GM23338 (cell line): Measurements from ENCODE around the gene PDE1A. TPM values are rescaled to one million over a fixed set of nuclear protein-coding genes. Genes with fewer than 3 reads are reported as not detected.

Source experiments
- ATAC-seq: fragments of 200-7000 bp; cut with Tn5 transposase; 3 replicates; pipeline ENCODE4 v1.9.1; 2020
- DNase-seq: peaks from one replicate; pipeline ENCODE4 v3.0.0-alpha.2; 2015; ENCODE audit warnings: low spot score
- H2AFZ ChIP-seq: fragments of 200-600 bp; sonication (generic); 2 replicates; pipeline ENCODE4 v1.8.0; 2016; ENCODE audit warnings: antibody characterized with exemption, mild to moderate bottlenecking, moderate library complexity
- H3F3A ChIP-seq: fragments of 200-600 bp; sonication (generic); replicated peaks from 2 replicates; pipeline ENCODE4 v1.8.0; 2017; ENCODE audit warnings: antibody characterized with exemption, mixed run types, low read depth
- H3K27ac ChIP-seq: fragments of 200-600 bp; sonication (generic); 2 replicates; pipeline ENCODE4 v1.6.1; 2016; ENCODE audit warnings: low read depth
- H3K27me3 ChIP-seq: fragments of 200-600 bp; sonication (generic); 2 replicates; pipeline ENCODE4 v1.8.0; 2016; ENCODE audit warnings: mild to moderate bottlenecking, mixed run types, moderate library complexity; ENCODE audit not compliant: insufficient read depth
- H3K36me3 ChIP-seq: fragments of 200-600 bp; sonication (generic); 2 replicates; pipeline ENCODE4 v1.8.0; 2016; ENCODE audit warnings: mild to moderate bottlenecking; ENCODE audit not compliant: insufficient read depth
- H3K4me1 ChIP-seq: fragments of 200-600 bp; sonication (generic); 2 replicates; pipeline ENCODE4 v1.8.0; 2016; ENCODE audit warnings: mild to moderate bottlenecking, moderate library complexity; ENCODE audit not compliant: insufficient read depth
- H3K4me2 ChIP-seq: fragments of 200-600 bp; sonication (generic); 2 replicates; pipeline ENCODE4 v1.7.1; 2017; ENCODE audit warnings: mixed run types
- H3K4me3 ChIP-seq: fragments of 200-600 bp; sonication (generic); 2 replicates; pipeline ENCODE4 v1.6.1; 2016; ENCODE audit warnings: mixed run types
- H3K79me2 ChIP-seq: fragments of 200-600 bp; sonication (generic); replicated peaks from 2 replicates; pipeline ENCODE4 v1.8.0; 2017; ENCODE audit warnings: mild to moderate bottlenecking; ENCODE audit not compliant: insufficient read depth
- H3K9me2 ChIP-seq: fragments of 200-600 bp; sonication (generic); 2 replicates; pipeline ENCODE4 v1.8.0; 2017; ENCODE audit not compliant: insufficient read depth
- H4K20me1 ChIP-seq: fragments of 200-600 bp; sonication (generic); replicated peaks from 2 replicates; pipeline ENCODE4 v1.8.0; 2017; ENCODE audit warnings: mild to moderate bottlenecking; ENCODE audit not compliant: insufficient read depth
- H3K27ac Mint-ChIP-seq: 2 replicates; pipeline ENCODE4 v1.8.0; 2020; ENCODE audit warnings: inconsistent platforms, mild to moderate bottlenecking, moderate library complexity, mixed read lengths
- H3K27me3 Mint-ChIP-seq: 3 replicates; pipeline ENCODE4 v1.8.0; 2022; ENCODE audit warnings: low read depth, mild to moderate bottlenecking, moderate library complexity, mixed read lengths, inconsistent platforms; ENCODE audit not compliant: insufficient read depth, poor library complexity
- H3K36me3 Mint-ChIP-seq: 3 replicates; pipeline ENCODE4 v1.8.0; 2021; ENCODE audit warnings: low read depth, mild to moderate bottlenecking, inconsistent platforms, moderate library complexity, mixed read lengths
- H3K4me1 Mint-ChIP-seq: 3 replicates; pipeline ENCODE4 v1.8.0; 2020; ENCODE audit warnings: mild to moderate bottlenecking, inconsistent platforms, mixed read lengths
- H3K4me3 Mint-ChIP-seq: 3 replicates; pipeline ENCODE4 v1.8.0; 2021; ENCODE audit warnings: moderate library complexity, mild to moderate bottlenecking, inconsistent platforms, mixed read lengths
- H3K9me3 Mint-ChIP-seq: 3 replicates; pipeline ENCODE4 v1.8.0; 2020; ENCODE audit warnings: moderate library complexity, mild to moderate bottlenecking, inconsistent platforms, mixed read lengths
- CREB1 ChIP-seq: fragments of 250-450 bp; sonication (Bioruptor Pico); IDR thresholded peaks from 2 replicates; pipeline ENCODE4 v1.5.0; 2020; ENCODE audit warnings: low read depth, mild to moderate bottlenecking, moderate library complexity
- CTCF ChIP-seq, 2 experiments: fragments of 200-600 bp in 1 of 2; sonication (generic) in 1 of 2; conservative IDR thresholded peaks; 2 replicates each; pipeline versions ENCODE4 v1.5.1 to v1.6.1; 2016 to 2017; ENCODE audit warnings: antibody characterized with exemption in 2 of 2, low read depth in 2 of 2, mild to moderate bottlenecking in 2 of 2, moderate library complexity in 1 of 2
- ETS1 ChIP-seq: IDR thresholded peaks from 2 replicates; pipeline ENCODE4 v1.6.1; 2016; ENCODE audit warnings: antibody characterized with exemption
- EZH2 ChIP-seq: fragments of 200-600 bp; sonication (generic); IDR thresholded peaks from one replicate; pipeline ENCODE4 v1.8.0; 2017; ENCODE audit warnings: antibody characterized with exemption, mild to moderate bottlenecking, low read depth; ENCODE audit not compliant: unreplicated experiment
- EZH2phosphoT487 ChIP-seq: fragments of 200-600 bp; sonication (generic); IDR thresholded peaks from one replicate; pipeline ENCODE4 v1.8.1; 2018; ENCODE audit warnings: antibody characterized with exemption; ENCODE audit not compliant: unreplicated experiment
- POLR2AphosphoS5 ChIP-seq: IDR thresholded peaks from 2 replicates; pipeline ENCODE4 v1.6.1; 2016; ENCODE audit warnings: antibody characterized with exemption, low read depth
- ZNF114 ChIP-seq: fragments of 250-450 bp; sonication (Bioruptor Pico); IDR thresholded peaks from 2 replicates; pipeline ENCODE4 v1.5.0; 2020; ENCODE audit warnings: mild to moderate bottlenecking, moderate library complexity
- ZNF331 ChIP-seq: fragments of 250-450 bp; sonication (Bioruptor Pico); IDR thresholded peaks from 2 replicates; pipeline ENCODE4 v1.5.0; 2020; ENCODE audit warnings: low read depth, mild to moderate bottlenecking, moderate library complexity
- polyA plus RNA-seq: library from polyadenylated mRNA; unstranded; fragments of >200 nt; fragmentation: Nextera tagmentation; extraction: Ambion mirVana; gene quantifications from 2 replicates; pipeline ENCODE4 v1.2.1, GENCODE V29; 2016
- total RNA-seq: library from RNA; depleted of rRNA; stranded (reverse); fragments of >200 nt; shearing (Covaris generic); gene quantifications from 2 replicates; pipeline ENCODE4 v1.2.3, GENCODE V29; 2014
- TF ChIP-seq, protein P1 (sequence below): IDR thresholded peaks from one replicate; pipeline ENCODE4 v1.6.1; 2018; ENCODE audit warnings: antibody characterized with exemption; ENCODE audit not compliant: unreplicated experiment

The PDE1A gene
- total and polyA plus RNA-seq, 2 experiments from 2014 or later: 0.28 to 0.31 TPM

DNA sequence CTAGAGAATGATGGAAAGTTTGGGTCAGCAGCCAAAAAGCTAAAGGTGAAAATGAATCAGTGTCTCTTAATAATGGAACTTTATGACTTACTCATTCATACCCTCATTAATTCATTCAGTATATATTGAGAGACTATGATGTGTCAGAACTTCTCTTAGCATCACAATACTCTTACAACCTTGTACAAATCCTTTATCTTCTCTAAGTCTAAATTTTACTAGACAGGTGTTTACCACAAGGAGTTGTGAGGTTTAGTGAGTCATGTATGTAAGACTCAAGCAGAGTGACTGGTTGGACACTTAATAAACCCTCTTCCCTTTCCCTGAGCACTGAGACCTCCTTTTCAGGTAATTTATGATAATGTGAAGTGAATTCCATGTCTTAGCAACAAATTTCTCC, 311.6 kb downstream of the PDE1A start:
- peaks cover 3% of the 10 kb centered on the region for H3K27me3 Mint-ChIP-seq
- ATAC-seq: no peak
- H3K9me3 Mint-ChIP-seq: no peaks in the 10 kb centered on the region

DNA sequence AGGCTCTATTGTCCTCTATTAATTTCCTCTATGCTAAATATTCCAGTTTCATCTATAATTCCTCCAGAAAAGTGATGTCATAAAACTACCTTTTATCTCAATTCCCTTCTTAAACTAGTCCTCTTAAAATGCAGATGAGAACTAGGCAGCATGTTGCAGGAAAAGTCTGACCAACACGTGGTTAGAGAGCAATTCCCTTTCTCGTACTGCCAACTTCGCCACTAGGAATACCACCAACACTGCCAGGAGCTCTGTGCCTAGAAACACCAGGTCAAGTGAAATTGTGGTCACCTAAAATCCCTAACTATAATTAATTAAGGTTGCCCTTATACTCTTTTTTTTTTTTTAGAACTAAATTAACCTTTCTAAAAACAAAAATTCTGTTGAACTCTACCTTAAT, 313.5 kb downstream of the PDE1A start:
- Histone ChIP-seq H3K4me3 (no peak overlapping the region), H3K4me1 (peaks cover 3% of the 10 kb centered on the region; the same call in 1 of the 2 replicates), H3K27ac (no peak overlapping the region), H4K20me1 (no peaks in the 10 kb centered on the region), H3K9me2 (no peaks in the 10 kb centered on the region), H3K36me3 (no peaks in the 10 kb centered on the region), H3F3A (no peaks in the 10 kb centered on the region), H3K4me2 (no peak overlapping the region), H3K79me2 (no peaks in the 10 kb centered on the region), H2AFZ (no peak overlapping the region), H3K27me3 (no peaks in the 10 kb centered on the region)
- Mint-ChIP-seq H3K36me3 (no peaks in the 10 kb centered on the region), H3K27ac (no peak overlapping the region), H3K4me1 (peaks cover 6% of the 10 kb centered on the region; the same call in 2 of the 3 replicates), H3K27me3 (peaks cover 2% of the 10 kb centered on the region), H3K4me3 (no peak overlapping the region), H3K9me3 (no peaks in the 10 kb centered on the region)
- no peak for ATAC-seq
- TF ChIP-seq CREB1 (CRISPR knock-in tag) (no peak), ZNF114 (no peak), ZNF331 (no peak), EZH2phosphoT487 (no peak), EZH2 (no peak), CTCF (conservative IDR thresholded peaks at IDR 0.05; ENCODE audit: low read depth in 2 of 2) (no peak), ETS1 (no peak)
- TF ChIP-seq, protein P1, sequence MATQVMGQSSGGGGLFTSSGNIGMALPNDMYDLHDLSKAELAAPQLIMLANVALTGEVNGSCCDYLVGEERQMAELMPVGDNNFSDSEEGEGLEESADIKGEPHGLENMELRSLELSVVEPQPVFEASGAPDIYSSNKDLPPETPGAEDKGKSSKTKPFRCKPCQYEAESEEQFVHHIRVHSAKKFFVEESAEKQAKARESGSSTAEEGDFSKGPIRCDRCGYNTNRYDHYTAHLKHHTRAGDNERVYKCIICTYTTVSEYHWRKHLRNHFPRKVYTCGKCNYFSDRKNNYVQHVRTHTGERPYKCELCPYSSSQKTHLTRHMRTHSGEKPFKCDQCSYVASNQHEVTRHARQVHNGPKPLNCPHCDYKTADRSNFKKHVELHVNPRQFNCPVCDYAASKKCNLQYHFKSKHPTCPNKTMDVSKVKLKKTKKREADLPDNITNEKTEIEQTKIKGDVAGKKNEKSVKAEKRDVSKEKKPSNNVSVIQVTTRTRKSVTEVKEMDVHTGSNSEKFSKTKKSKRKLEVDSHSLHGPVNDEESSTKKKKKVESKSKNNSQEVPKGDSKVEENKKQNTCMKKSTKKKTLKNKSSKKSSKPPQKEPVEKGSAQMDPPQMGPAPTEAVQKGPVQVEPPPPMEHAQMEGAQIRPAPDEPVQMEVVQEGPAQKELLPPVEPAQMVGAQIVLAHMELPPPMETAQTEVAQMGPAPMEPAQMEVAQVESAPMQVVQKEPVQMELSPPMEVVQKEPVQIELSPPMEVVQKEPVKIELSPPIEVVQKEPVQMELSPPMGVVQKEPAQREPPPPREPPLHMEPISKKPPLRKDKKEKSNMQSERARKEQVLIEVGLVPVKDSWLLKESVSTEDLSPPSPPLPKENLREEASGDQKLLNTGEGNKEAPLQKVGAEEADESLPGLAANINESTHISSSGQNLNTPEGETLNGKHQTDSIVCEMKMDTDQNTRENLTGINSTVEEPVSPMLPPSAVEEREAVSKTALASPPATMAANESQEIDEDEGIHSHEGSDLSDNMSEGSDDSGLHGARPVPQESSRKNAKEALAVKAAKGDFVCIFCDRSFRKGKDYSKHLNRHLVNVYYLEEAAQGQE: no peak
- no peak for DNase-seq

More for the DNA sequence above, 311.6 kb downstream of the PDE1A start:
- peaks cover 6% of the 10 kb centered on the region; the same call in 2 of the 3 replicates for H3K4me1 Mint-ChIP-seq
- Histone ChIP-seq H3K27me3 (no peaks in the 10 kb centered on the region), H2AFZ (no peak overlapping the region), H3K79me2 (no peaks in the 10 kb centered on the region), H3K9me2 (no peaks in the 10 kb centered on the region), H3K4me1 (peaks cover 3% of the 10 kb centered on the region; the same call in 1 of the 2 replicates), H3K27ac (no peak overlapping the region), H4K20me1 (no peaks in the 10 kb centered on the region), H3K36me3 (no peaks in the 10 kb centered on the region), H3F3A (no peaks in the 10 kb centered on the region), H3K4me2 (no peak overlapping the region), H3K4me3 (no peak overlapping the region)
- no peak overlapping the region for H3K4me3 Mint-ChIP-seq
- TF ChIP-seq ETS1 (no peak), POLR2AphosphoS5 (no peak), EZH2 (no peak)
- no peak overlapping the region for H3K27ac Mint-ChIP-seq
- DNase-seq: no peak
- no peaks in the 10 kb centered on the region for H3K36me3 Mint-ChIP-seq
